H1 (cell line): ENCODE measurements around the gene VTI1B.

Experiments used
- CTCF ChIP-seq, 3 experiments: IDR thresholded peaks; 1 replicate in 2 of 3; 2 replicates in 1 of 3; pipeline versions ENCODE4 v1.5.1 to v1.6.1; 2011; ENCODE audit warnings: low read length in 3 of 3, mild to moderate bottlenecking in 3 of 3, inconsistent platforms in 2 of 3, low read depth in 1 of 3, moderate library complexity in 1 of 3; ENCODE audit not compliant: insufficient read depth in 1 of 3; ENCODE audit errors: control extremely low read depth in 1 of 3
- FOSL1 ChIP-seq: IDR thresholded peaks from 2 replicates; pipeline ENCODE4 v1.6.1; 2011; ENCODE audit warnings: mild to moderate bottlenecking, low read depth, low read length, moderate library complexity; ENCODE audit not compliant: insufficient read depth
- SIN3A ChIP-seq, 2 experiments: IDR thresholded peaks in 1 of 2; conservative IDR thresholded peaks in 1 of 2; 2 replicates each; pipeline ENCODE4 v1.6.1; 2011 to 2012; ENCODE audit warnings: low read length in 2 of 2, improper control_type of control experiment in 1 of 2, low read depth in 1 of 2, mild to moderate bottlenecking in 1 of 2

- TF ChIP-seq FOSL1 (no peak), CTCF (IDR thresholded peaks at IDR 0.05; ENCODE audit: control extremely low read depth in 1 of 3, insufficient read depth in 1 of 3, low read depth in 1 of 3, low read length in 3 of 3) (no peak), SIN3A (conservative IDR thresholded peaks at IDR 0.05 in 1 of 2, IDR thresholded peaks at IDR 0.05 in 1 of 2; ENCODE audit: low read depth in 1 of 2, low read length in 2 of 2) (no peak)
These were observed 72.4 kb downstream of the VTI1B start for GRCh38 chr14:67602076-67602475.
